ENCODE data around the gene MAPKBP1.

Gene MAPKBP1

GRCh38 chr15:41852736-41853590 is 78.7 kb downstream of the MAPKBP1 start:
- FAIRE-seq = no peak

- no peak for FAIRE-seq
These were observed 79.5 kb downstream of the MAPKBP1 start for GRCh38 chr15:41853831-41854230.

DNA sequence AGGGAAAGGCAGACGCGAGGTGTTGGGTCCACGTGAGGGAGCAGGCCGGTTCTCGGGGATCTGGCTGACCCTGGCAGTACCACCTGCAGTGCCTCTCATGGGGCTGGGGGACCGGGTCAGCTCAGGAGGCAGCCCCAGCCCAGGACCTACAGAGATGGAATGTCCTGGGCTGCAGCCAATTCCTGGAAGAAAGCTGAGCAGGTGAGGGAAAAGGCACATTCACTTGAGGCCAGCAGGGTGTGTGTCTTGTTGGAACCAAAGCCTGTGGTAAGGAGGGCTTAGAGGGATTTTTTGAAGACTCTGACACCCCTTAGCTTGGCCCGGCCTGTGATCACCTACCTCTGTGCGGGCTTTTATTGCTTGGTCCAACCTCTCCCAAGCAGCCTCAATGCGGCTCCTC is 80.2 kb downstream of the MAPKBP1 start:
- FAIRE-seq = no peak

DNA sequence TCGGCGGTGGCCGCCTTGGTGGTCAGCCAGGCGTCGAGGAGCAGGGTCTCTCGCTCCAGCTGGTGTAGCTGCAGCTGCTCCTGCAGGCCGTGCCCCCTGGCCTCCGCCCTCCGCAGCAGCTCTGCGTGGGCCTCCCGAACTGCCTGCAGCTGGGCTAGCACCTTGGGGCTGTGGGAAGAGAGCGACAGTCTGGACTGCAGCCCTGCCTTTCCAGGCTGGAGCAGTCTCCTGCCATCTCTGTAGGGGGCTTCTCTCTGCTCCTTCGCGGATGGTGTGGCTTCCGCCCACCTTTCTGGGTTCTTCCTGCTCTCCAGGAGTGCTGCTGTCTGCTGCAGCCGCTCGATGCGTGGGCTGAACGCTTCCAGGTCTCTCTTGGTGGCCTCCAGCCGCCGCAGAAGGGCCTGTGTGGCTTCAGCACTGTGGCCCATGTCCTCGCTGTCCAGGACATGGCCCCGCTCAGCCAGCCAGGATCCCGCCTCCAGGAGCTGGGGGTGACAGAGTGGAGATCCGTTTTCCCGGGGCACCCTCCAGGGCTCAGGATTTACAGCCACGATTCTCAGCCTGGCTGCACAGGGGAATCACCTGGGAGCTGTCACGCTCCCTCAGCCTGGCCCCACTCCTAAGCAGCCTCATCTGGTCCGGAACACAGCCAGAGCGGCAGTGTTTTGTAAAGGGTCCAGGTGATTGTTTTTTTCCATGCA is 81.1 kb downstream of the MAPKBP1 start:
- FAIRE-seq = no peak

- no peak for FAIRE-seq
These were observed 82.0 kb downstream of the MAPKBP1 start for GRCh38 chr15:41856262-41856661.

- no peak for FAIRE-seq
These were observed 82.4 kb downstream of the MAPKBP1 start for GRCh38 chr15:41856716-41857115.

DNA sequence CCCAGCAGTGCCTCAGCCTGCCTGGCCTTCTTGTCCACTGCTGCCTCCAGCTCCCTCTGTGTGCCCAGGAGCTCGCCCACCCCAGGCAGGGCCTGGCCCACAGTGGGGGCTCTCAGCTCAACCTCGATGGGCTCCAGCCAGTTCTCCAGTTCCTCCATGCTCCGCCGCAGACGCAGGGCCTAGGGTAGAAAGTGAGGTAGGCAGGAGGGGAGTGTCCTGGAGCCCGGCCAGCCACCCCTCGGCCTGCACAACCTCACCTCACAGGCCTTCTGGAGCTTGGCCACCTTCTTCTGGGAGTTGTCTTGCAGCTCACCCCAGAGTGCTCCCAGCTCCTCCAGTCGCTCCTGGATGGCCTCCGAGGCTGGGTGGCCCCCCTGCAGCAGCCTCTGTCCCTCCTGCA is 83.0 kb downstream of the MAPKBP1 start:
- no peak for FAIRE-seq

- FAIRE-seq = no peak
These were observed 84.5 kb downstream of the MAPKBP1 start for GRCh38 chr15:41858756-41859155.

GRCh38 chr15:41860049-41860828 is 86.0 kb downstream of the MAPKBP1 start:
- no peak for FAIRE-seq

DNA sequence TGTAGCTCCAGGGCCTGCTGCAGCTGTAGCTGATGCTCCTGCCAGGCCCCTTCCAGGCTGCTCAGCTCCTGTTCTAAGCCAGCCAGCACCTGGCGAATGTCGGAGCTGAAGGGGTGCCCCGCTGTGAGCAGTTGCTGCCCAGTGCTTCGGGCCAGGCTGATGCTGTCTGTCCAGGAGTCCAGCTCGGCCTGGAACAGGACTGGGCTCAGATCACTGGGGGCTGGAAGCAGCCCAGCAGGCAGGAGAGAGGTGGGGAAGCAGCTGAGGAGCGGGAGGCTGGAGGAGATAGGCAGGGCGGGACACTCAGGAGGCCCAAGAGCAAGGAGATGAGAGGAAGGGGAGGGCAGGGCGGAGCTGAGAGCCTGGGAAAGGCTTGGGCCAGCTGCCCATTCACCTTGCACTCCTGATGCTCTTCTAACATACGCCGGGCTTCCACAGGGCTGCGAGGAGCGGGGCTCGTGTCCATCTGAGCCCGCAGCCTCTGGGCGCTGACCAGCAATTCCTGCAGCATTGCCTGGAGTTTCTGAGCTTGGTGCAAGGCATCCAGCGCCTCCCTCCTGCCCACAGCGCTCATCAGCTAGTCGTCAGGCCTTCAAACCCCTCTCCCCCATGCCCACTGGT is 87.6 kb downstream of the MAPKBP1 start:
- no peak for FAIRE-seq

DNA sequence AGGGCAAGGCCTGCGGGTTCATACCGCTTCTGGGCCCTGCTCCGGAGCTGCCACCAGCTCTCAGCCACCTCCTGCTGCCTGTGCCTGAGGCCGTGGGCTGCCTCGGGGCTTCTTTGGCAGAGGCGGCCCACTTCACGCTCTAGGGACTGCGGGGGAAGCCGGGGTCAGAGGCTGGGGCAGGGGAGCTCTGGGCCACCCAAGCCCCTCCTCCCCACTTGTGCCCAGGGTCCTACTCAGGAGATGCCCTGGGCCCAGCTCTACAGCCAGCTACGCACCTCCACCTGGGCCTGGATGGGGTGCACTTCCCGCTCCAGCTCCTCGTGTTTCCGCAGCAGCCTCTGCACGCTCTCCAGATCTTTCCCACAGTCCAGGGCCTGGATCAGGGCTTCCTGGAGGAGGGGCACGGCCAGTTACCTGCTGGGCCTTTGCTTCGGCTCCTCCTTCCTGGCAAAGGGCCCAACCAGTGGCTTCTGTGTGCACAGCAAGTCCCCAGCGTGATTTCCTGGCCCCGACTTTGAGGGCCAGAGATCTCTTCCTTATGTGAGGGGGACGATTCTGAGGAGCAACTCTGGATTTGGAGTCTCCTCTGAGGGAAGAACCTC is 88.3 kb downstream of the MAPKBP1 start:
- FAIRE-seq = no peak

- FAIRE-seq = no peak
These were observed 91.3 kb downstream of the MAPKBP1 start for GRCh38 chr15:41865490-41866055.

GRCh38 chr15:41866263-41866703 is 92.0 kb downstream of the MAPKBP1 start:
- FAIRE-seq = no peak

- FAIRE-seq = no peak
These were observed 92.7 kb downstream of the MAPKBP1 start for GRCh38 chr15:41866872-41867579.

- no peak for FAIRE-seq
These were observed 94.0 kb downstream of the MAPKBP1 start for GRCh38 chr15:41868321-41868720.

GRCh38 chr15:41869770-41870688 is 95.7 kb downstream of the MAPKBP1 start:
- no peak for FAIRE-seq

- FAIRE-seq = no peak
These were observed 96.4 kb downstream of the MAPKBP1 start for GRCh38 chr15:41870689-41871081.

GRCh38 chr15:41871175-41871905 is 97.1 kb downstream of the MAPKBP1 start:
- FAIRE-seq = no peak

GRCh38 chr15:41872166-41872747 is 98.0 kb downstream of the MAPKBP1 start:
- FAIRE-seq = no peak

All from islet of Langerhans (tissue), 1 donor.